B cell (primary cell): Measurements from ENCODE around the gene ZNF831.

Experiments used
- EZH2 ChIP-seq: IDR thresholded peaks from 2 replicates; pipeline ENCODE4 v1.6.1; 2012; ENCODE audit warnings: borderline replicate concordance, low read depth, mild to moderate bottlenecking, moderate library complexity, low read length; ENCODE audit not compliant: insufficient read depth, poor library complexity, severe bottlenecking
- TF ChIP-seq, protein P1 (sequence below): fragments of 200-600 bp; IDR thresholded peaks from one replicate; pipeline ENCODE4 v1.8.0; 2022; ENCODE audit warnings: antibody characterized with exemption, mild to moderate bottlenecking

DNA sequence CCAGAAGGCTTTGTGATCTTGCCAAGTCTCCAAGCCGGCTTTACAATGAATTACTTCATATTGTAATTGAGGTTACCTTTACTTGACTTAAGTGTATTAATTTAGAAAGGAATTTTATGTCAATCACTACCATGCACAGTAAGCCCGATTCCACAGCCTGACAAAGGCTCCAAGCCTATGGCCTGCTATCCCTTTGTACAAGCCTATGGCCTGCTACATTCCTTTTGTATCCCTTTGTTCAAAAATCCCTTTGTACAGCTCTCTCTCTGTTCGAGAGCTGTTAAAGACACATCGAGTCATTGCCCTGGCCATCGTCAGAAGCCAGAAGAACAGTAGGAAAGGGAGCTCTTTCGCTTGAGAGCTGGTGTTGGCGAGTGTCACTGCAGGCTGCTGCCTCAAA lies 134.1 kb downstream of the ZNF831 start:
- TF ChIP-seq, protein P1, sequence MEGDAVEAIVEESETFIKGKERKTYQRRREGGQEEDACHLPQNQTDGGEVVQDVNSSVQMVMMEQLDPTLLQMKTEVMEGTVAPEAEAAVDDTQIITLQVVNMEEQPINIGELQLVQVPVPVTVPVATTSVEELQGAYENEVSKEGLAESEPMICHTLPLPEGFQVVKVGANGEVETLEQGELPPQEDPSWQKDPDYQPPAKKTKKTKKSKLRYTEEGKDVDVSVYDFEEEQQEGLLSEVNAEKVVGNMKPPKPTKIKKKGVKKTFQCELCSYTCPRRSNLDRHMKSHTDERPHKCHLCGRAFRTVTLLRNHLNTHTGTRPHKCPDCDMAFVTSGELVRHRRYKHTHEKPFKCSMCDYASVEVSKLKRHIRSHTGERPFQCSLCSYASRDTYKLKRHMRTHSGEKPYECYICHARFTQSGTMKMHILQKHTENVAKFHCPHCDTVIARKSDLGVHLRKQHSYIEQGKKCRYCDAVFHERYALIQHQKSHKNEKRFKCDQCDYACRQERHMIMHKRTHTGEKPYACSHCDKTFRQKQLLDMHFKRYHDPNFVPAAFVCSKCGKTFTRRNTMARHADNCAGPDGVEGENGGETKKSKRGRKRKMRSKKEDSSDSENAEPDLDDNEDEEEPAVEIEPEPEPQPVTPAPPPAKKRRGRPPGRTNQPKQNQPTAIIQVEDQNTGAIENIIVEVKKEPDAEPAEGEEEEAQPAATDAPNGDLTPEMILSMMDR = no peak
- TF ChIP-seq EZH2 = no peak
